HepG2 (cell line): ENCODE measurements around the gene GBP7. TPM values are rescaled to one million over a fixed set of nuclear protein-coding genes. Genes with fewer than 3 reads are reported as not detected.

Source experiments
- ATAC-seq: fragments of 200-7000 bp; cut with Tn5 transposase; 3 replicates; pipeline ENCODE4 v1.9.1; 2020; ENCODE audit warnings: mild to moderate bottlenecking, moderate library complexity
- BruUV-seq: library from RNA; stranded (reverse); fragments of 400-500 nt; replicated peaks from 2 replicates; lab custom pipeline; 2021; lab: Mats Ljungman, UMichigan
- CTCF ChIA-PET: fragments of 300-600 bp; formaldehyde crosslinking; extraction: SDS; loops from one replicate; lab custom pipeline; 2021; ENCODE audit warnings: low total read pairs, inconsistent platforms, low intra/inter-chr PET ratio; lab: Yijun Ruan, JAX
- POLR2A ChIA-PET: fragments of 350-600 bp; sonication (Branson Sonifier 250); formaldehyde crosslinking; loops from one replicate; lab custom pipeline; 2020; ENCODE audit warnings: antibody characterized with exemption, inconsistent platforms; lab: Yijun Ruan, JAX
- DNase-seq: peaks from one replicate; pipeline ENCODE4 v3.0.0-alpha.2; 2015; ENCODE audit warnings: low spot score
- FAIRE-seq: peaks from 3 replicates; lab custom pipeline; 2011; peaks lifted over from hg19 to GRCh38; lab: Jason Lieb, UNC
- H2AFZ ChIP-seq: one replicate; pipeline ENCODE4 v1.6.1; 2011; ENCODE audit warnings: low read length, inconsistent platforms
- H3K27ac ChIP-seq: fragments of 300-600 bp; 3 replicates; pipeline ENCODE4 v1.8.0; 2011; ENCODE audit warnings: mixed run types, mild to moderate bottlenecking, mixed read lengths, low read length, inconsistent platforms; ENCODE audit not compliant: insufficient read depth; ENCODE audit errors: extremely low read length
- H3K27me3 ChIP-seq, 2 experiments: fragments of 200-600 bp in 1 of 2; 2 replicates in 1 of 2; 3 replicates in 1 of 2; pipeline versions ENCODE4 v1.6.0 to v1.8.0; 2011; ENCODE audit warnings: low read length in 2 of 2, mild to moderate bottlenecking in 2 of 2, moderate library complexity in 2 of 2, inconsistent platforms in 1 of 2; ENCODE audit not compliant: insufficient read depth in 2 of 2, control insufficient read depth in 1 of 2
- H3K36me3 ChIP-seq, 2 experiments: fragments of 200-600 bp in 1 of 2; replicated peaks in 1 of 2; 2 replicates in 1 of 2; 3 replicates in 1 of 2; pipeline versions ENCODE4 v1.5.1 to v1.8.0; 2011; ENCODE audit warnings: low read length in 2 of 2, inconsistent platforms in 1 of 2; ENCODE audit not compliant: insufficient read depth in 2 of 2, control insufficient read depth in 1 of 2
- H3K4me1 ChIP-seq: 2 replicates; pipeline ENCODE4 v1.5.1; 2012; ENCODE audit warnings: low read length, inconsistent platforms; ENCODE audit not compliant: insufficient read depth
- H3K4me2 ChIP-seq: 2 replicates; pipeline ENCODE4 v1.6.0; 2011; ENCODE audit warnings: low read depth, low read length, inconsistent platforms
- H3K4me3 ChIP-seq, 3 experiments: fragments of 200-600 bp in 1 of 3; sonication (generic), shearing (Covaris generic) in 1 of 3; replicated peaks in 1 of 3; 2 replicates each; pipeline ENCODE4 v1.5.1; 2011 to 2016; ENCODE audit warnings: low read length in 3 of 3, inconsistent platforms in 2 of 3, low read depth in 2 of 3, mild to moderate bottlenecking in 2 of 3, control low read depth in 1 of 3, mixed read lengths in 1 of 3; ENCODE audit not compliant: insufficient read depth in 1 of 3
- H3K79me2 ChIP-seq: one replicate; pipeline ENCODE4 v1.6.1; 2011; ENCODE audit warnings: low read length, inconsistent platforms; ENCODE audit not compliant: insufficient read depth
- H3K9ac ChIP-seq: 2 replicates; pipeline ENCODE4 v1.6.0; 2011; ENCODE audit warnings: mild to moderate bottlenecking, low read depth, low read length, inconsistent platforms; ENCODE audit not compliant: insufficient read depth
- H3K9me3 ChIP-seq: 2 replicates; pipeline ENCODE4 v1.5.1; 2012; ENCODE audit warnings: mild to moderate bottlenecking, low read length
- H4K20me1 ChIP-seq: 2 replicates; pipeline ENCODE4 v1.6.0; 2011; ENCODE audit warnings: inconsistent platforms, mild to moderate bottlenecking, low read length, moderate library complexity; ENCODE audit not compliant: insufficient read depth
- NKX3-1 ChIP-seq: sonication (generic); formaldehyde crosslinking; IDR thresholded peaks from 2 replicates; pipeline ENCODE4 v1.5.0; 2020; ENCODE audit warnings: missing genetic modification reagents
- NR2F1 ChIP-seq, 2 experiments: fragments of 450-650 bp in 1 of 2; formaldehyde crosslinking in 1 of 2; IDR thresholded peaks; 2 replicates each; pipeline versions ENCODE4 v1.5.0 to v1.6.1; 2016 to 2020; ENCODE audit warnings: mild to moderate bottlenecking in 1 of 2, missing compliant biosample characterization in 1 of 2, missing genetic modification reagents in 1 of 2, moderate library complexity in 1 of 2
- PAWR ChIP-seq: sonication (generic); formaldehyde crosslinking; IDR thresholded peaks from 2 replicates; pipeline ENCODE4 v1.4.0; 2020; ENCODE audit warnings: missing genetic modification reagents, mild to moderate bottlenecking, borderline replicate concordance
- POLR2A ChIP-seq, 2 experiments: IDR thresholded peaks; 2 replicates each; pipeline ENCODE4 v1.6.1; 2011; ENCODE audit warnings: low read depth in 2 of 2, low read length in 2 of 2, mild to moderate bottlenecking in 1 of 2, moderate library complexity in 1 of 2; ENCODE audit not compliant: insufficient read depth in 1 of 2
- ZNF562 ChIP-seq: sonication (generic); formaldehyde crosslinking; IDR thresholded peaks from 2 replicates; pipeline ENCODE4 v1.8.0; 2022; ENCODE audit warnings: missing genetic modification reagents, borderline replicate concordance
- WGBS: methylation state at CpG from one replicate; pipeline ENCODE4 v1.1.6; 2017; ENCODE audit warnings: low lambda C conversion rate; 5-methylcytosine and 5-hydroxymethylcytosine counted together
- in situ Hi-C: cut with HindIII; loops from 2 replicates; pipeline ENCODE4 v1.10.0; 2017; ENCODE audit warnings: low pct_unique_long_range_greater_than_20kb; ENCODE audit not compliant: extremely low pct_ligation_motif_present
- intact Hi-C: fragments of 100-400 bp; cut with micrococcal nuclease; formaldehyde crosslinking; loops from one replicate; pipeline ENCODE4 v1.10.0; 2022; ENCODE audit not compliant: unreplicated experiment
- polyA plus RNA-seq, 8 experiments: library from polyadenylated mRNA; depleted of rRNA in 3 of 8; stranded (reverse) in 7 of 8; unstranded in 1 of 8; fragments of >200 nt; fragmentation: Illumina TruSeq in 4 of 8; extraction: Trizol in 4 of 8; gene quantifications; 2 replicates each; pipeline versions ENCODE4 v1.2.1 to v1.2.3, GENCODE V29; 2011 to 2016; ENCODE audit warnings: low read depth in 4 of 8, missing spikeins in 1 of 8, mixed read lengths in 1 of 8; ENCODE audit not compliant: insufficient read depth in 1 of 8
- total RNA-seq, 5 experiments: library from RNA; depleted of rRNA; stranded (reverse); fragments of >200 nt; fragmentation: Illumina TruSeq; extraction: Trizol; gene quantifications; 2 replicates each; pipeline ENCODE4 v1.2.3, GENCODE V29; 2016; ENCODE audit warnings: low read depth in 1 of 5
- TF ChIP-seq, protein P1 (sequence below): sonication (generic); formaldehyde crosslinking; IDR thresholded peaks from 2 replicates; pipeline ENCODE4 v1.4.0; 2020; ENCODE audit warnings: mild to moderate bottlenecking, missing genetic modification reagents
- TF ChIP-seq, protein P2 (sequence below): sonication (generic); formaldehyde crosslinking; IDR thresholded peaks from 2 replicates; pipeline ENCODE4 v1.8.1; 2023; ENCODE audit warnings: mild to moderate bottlenecking, moderate library complexity, missing genetic modification reagents
- TF ChIP-seq, protein P3 (sequence below): sonication (generic); formaldehyde crosslinking; IDR thresholded peaks from 2 replicates; pipeline ENCODE4 v1.5.0; 2020; ENCODE audit warnings: mild to moderate bottlenecking, missing genetic modification reagents

The GBP7 gene
- total and polyA plus RNA-seq, 2 of the 13 experiments (the other 11 are each of a cell fraction or from before 2014, with no cell fraction given): not detected

DNA sequence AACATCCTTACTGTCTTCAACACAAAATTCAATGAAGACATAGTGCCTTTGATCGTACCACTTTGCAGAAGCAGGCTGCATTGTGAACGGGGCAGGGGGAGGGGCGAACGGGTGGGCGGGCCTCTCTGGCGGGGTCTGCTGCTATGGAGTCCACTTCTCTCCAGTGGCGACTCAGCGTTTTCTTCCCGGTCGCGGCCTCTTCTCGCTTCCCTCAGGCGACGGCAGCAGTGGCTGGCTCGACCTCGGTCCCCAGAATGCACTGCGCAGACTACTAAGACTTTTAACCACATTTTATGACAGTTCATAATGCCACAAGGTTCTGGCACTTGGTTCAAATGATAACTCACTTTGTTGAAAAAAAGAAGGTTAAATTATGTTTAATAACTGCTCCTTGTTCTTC is 71.1 kb downstream of the GBP7 start (continued):
- TF ChIP-seq, protein P1, sequence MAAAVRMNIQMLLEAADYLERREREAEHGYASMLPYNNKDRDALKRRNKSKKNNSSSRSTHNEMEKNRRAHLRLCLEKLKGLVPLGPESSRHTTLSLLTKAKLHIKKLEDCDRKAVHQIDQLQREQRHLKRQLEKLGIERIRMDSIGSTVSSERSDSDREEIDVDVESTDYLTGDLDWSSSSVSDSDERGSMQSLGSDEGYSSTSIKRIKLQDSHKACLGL (CRISPR knock-in tag): no peak
- TF ChIP-seq POLR2A (IDR thresholded peaks at IDR 0.05; ENCODE audit: insufficient read depth in 1 of 2, low read depth in 2 of 2, low read length in 2 of 2): no peak
- no peak for TF ChIP-seq NR2F1 (CRISPR knock-in tag; IDR thresholded peaks at IDR 0.05)
- TF ChIP-seq PAWR (CRISPR knock-in tag): no peak
- TF ChIP-seq, protein P2, sequence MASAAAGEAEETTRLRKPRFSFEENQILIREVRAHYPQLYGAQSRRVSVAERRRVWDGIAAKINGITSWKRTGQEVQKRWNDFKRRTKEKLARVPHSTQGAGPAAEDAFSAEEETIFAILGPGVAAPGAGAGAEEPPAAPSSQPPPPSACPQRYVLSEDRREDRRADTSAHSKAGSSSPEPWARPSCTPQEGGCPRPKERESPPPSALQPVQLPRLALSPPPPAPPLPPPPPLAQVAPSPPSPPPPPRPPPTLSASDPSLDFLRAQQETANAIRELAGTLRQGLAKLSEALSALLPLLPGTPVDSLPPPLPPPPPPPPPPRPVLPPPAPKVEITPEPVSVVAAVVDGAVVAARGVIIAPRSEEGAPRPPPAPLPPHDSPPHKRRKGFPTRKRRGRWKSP (CRISPR knock-in tag): no peak
- TF ChIP-seq ZNF562 (CRISPR knock-in tag): no peak

DNA sequence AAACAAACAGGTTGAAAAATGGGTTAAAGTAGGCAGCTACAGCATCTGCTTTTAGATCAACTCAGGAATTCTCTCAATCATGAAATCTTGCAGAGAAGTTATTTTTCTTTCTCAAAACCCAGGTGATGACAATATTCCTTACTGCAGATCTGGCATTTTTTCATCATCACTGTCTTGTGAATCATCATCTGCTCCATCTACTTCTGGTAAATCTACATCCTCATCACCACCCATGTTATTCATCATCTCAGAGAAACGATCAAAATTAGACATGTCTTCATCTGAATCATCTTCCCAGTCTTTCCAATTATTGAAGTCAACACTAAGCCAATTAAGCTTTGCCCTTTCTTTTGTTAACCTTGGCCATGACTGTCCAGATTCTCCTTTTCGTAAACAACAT is 71.7 kb downstream of the GBP7 start:
- TF ChIP-seq, protein P3, sequence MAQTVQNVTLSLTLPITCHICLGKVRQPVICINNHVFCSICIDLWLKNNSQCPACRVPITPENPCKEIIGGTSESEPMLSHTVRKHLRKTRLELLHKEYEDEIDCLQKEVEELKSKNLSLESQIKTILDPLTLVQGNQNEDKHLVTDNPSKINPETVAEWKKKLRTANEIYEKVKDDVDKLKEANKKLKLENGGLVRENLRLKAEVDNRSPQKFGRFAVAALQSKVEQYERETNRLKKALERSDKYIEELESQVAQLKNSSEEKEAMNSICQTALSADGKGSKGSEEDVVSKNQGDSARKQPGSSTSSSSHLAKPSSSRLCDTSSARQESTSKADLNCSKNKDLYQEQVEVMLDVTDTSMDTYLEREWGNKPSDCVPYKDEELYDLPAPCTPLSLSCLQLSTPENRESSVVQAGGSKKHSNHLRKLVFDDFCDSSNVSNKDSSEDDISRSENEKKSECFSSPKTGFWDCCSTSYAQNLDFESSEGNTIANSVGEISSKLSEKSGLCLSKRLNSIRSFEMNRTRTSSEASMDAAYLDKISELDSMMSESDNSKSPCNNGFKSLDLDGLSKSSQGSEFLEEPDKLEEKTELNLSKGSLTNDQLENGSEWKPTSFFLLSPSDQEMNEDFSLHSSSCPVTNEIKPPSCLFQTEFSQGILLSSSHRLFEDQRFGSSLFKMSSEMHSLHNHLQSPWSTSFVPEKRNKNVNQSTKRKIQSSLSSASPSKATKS (CRISPR knock-in tag): no peak
- TF ChIP-seq NKX3-1: no peak
- ChIA-PET POLR2A (no interaction called here), CTCF (no interaction called here)
- no peaks in the 10 kb centered on the region for H3K27me3 ChIP-seq
- in situ Hi-C loops (no loop called here), intact Hi-C loops (no loop called here)
- FAIRE-seq: no peak
- no peak overlapping the region for H3K4me3 ChIP-seq
- DNase-seq: no peak
- no peak overlapping the region for H3K27ac ChIP-seq
- no peak overlapping the region for H3K4me2 ChIP-seq
- no peaks in the 10 kb centered on the region for H3K79me2 ChIP-seq
- H3K4me1 ChIP-seq: no peaks in the 10 kb centered on the region
- BruUV-seq: no TSS peak
- no peak for ATAC-seq
- no peak overlapping the region for H2AFZ ChIP-seq
- no peaks in the 10 kb centered on the region for H3K9me3 ChIP-seq
- 57% methylated on average over 2 of the region's 2 CpGs for WGBS
- H4K20me1 ChIP-seq: no peaks in the 10 kb centered on the region
- no peak overlapping the region for H3K9ac ChIP-seq
- H3K36me3 ChIP-seq: no peaks in the 10 kb centered on the region
